Nephron progenitor cell (in vitro differentiated cells): ENCODE results near the gene ARHGAP24.

Source experiments
- DNase-seq: peaks from one replicate; pipeline ENCODE4 v3.0.0; 2021
- H3K27ac Mint-ChIP-seq: 2 replicates; pipeline ENCODE4 v1.8.0; 2021; ENCODE audit warnings: mild to moderate bottlenecking, moderate library complexity, mixed read lengths
- H3K27me3 Mint-ChIP-seq: 2 replicates; pipeline ENCODE4 v1.8.0; 2021; ENCODE audit warnings: mild to moderate bottlenecking, low read depth, mixed read lengths; ENCODE audit not compliant: poor library complexity
- H3K36me3 Mint-ChIP-seq: 2 replicates; pipeline ENCODE4 v1.8.0; 2021; ENCODE audit warnings: low read depth, mixed read lengths
- H3K4me1 Mint-ChIP-seq: 2 replicates; pipeline ENCODE4 v1.8.0; 2021; ENCODE audit warnings: mixed read lengths
- H3K4me3 Mint-ChIP-seq: 2 replicates; pipeline ENCODE4 v1.8.0; 2021; ENCODE audit warnings: mild to moderate bottlenecking, moderate library complexity, mixed read lengths
- H3K9me3 Mint-ChIP-seq: 2 replicates; pipeline ENCODE4 v1.8.0; 2021; ENCODE audit warnings: mild to moderate bottlenecking, moderate library complexity, mixed read lengths
- CTCF ChIP-seq: fragments of 200-600 bp; sonication (generic); IDR thresholded peaks from 2 replicates; pipeline ENCODE4 v1.5.0; 2021; ENCODE audit warnings: antibody characterized with exemption

Gene ARHGAP24

GRCh38 chr4:85534120-85534519, 59.2 kb downstream of the ARHGAP24 start:
- Mint-ChIP-seq H3K4me3 (no peak overlapping the region), H3K27ac (peak overlapping the region; percentile 5), H3K4me1 (no peaks in the 10 kb centered on the region), H3K27me3 (no peaks in the 10 kb centered on the region), H3K36me3 (no peaks in the 10 kb centered on the region), H3K9me3 (no peaks in the 10 kb centered on the region)
- TF ChIP-seq CTCF, result no peak
- no peak for DNase-seq

DNA sequence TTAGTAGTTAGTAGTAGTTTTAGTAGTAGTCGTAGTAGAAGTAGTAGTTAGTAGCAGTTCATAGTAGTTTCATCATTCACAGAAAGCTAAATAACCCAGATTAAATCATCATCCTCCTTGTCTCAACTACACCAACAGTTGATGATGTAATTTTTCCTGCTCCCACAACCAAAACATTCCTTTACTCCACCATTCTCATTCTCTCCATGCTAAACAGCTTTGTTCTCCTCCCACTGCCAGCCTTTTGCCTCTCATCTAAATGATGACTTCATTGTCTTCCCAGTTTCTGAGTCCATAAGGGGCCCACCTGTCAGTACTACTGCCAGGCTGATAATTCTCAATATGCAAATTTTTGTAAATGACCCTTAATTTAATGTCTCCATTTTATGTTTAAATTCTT, 68.9 kb downstream of the ARHGAP24 start:
- Mint-ChIP-seq H3K27me3 (no peaks in the 10 kb centered on the region), H3K4me3 (no peak overlapping the region), H3K9me3 (no peaks in the 10 kb centered on the region), H3K4me1 (no peaks in the 10 kb centered on the region), H3K36me3 (no peaks in the 10 kb centered on the region), H3K27ac (no peak overlapping the region)
- no peak for DNase-seq
- no peak for TF ChIP-seq CTCF

DNA sequence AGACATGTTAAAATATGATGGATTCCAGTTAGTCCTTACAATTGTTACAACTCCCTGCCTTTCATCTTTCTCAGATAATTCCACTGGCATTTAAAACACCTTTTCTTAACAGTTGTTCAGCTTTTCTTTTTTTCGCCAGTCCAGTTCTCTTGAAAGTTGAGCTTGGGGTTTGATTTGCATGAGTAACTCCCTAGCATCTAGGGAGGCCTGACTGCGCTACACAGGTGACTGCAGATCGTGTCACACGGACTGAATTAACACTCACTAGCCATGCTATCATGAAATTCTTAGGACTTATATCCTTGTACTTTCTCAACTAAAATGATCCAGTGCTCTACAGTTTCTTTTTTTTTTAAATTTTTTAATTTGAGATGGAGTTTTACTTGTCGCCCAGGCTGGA, 69.8 kb downstream of the ARHGAP24 start:
- no peaks in the 10 kb centered on the region for H3K9me3 Mint-ChIP-seq
- DNase-seq, result no peak
- H3K4me1 Mint-ChIP-seq, result no peaks in the 10 kb centered on the region
- no peak overlapping the region for H3K4me3 Mint-ChIP-seq
- H3K27me3 Mint-ChIP-seq, result no peaks in the 10 kb centered on the region
- no peak overlapping the region for H3K27ac Mint-ChIP-seq
- no peaks in the 10 kb centered on the region for H3K36me3 Mint-ChIP-seq
- TF ChIP-seq CTCF, result no peak

DNA sequence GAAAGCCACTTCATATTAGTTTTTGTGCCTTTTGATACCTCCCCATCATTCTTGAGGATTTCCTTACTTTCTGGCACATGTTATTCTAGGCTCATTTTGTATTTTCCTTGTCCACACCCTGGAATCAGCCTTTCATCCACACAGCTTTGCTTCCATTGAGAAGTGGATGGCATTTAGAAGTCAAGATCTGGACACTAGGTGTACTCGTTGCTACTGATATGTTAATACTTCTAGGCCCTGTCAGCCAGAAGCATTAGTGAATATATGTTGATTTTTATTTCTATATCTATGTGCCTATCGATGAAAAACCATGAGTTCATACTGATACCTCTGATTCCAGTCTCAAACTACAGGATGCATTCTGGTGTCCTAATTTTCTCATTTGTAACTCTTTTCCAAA, 73.2 kb downstream of the ARHGAP24 start:
- no peak for TF ChIP-seq CTCF
- Mint-ChIP-seq H3K27ac (no peak overlapping the region), H3K4me1 (no peaks in the 10 kb centered on the region), H3K27me3 (no peaks in the 10 kb centered on the region), H3K9me3 (peaks cover 16% of the 10 kb centered on the region), H3K36me3 (no peaks in the 10 kb centered on the region), H3K4me3 (no peak overlapping the region)
- DNase-seq, result no peak

- peaks cover 21% of the 10 kb centered on the region for H3K9me3 Mint-ChIP-seq
- TF ChIP-seq CTCF, result no peak
- no peaks in the 10 kb centered on the region for H3K36me3 Mint-ChIP-seq
- no peak overlapping the region for H3K4me3 Mint-ChIP-seq
- DNase-seq, result no peak
- no peak overlapping the region for H3K27ac Mint-ChIP-seq
- no peaks in the 10 kb centered on the region for H3K4me1 Mint-ChIP-seq
- no peaks in the 10 kb centered on the region for H3K27me3 Mint-ChIP-seq
Measured at GRCh38 chr4:85548841-85549240, 73.9 kb downstream of the ARHGAP24 start.

DNA sequence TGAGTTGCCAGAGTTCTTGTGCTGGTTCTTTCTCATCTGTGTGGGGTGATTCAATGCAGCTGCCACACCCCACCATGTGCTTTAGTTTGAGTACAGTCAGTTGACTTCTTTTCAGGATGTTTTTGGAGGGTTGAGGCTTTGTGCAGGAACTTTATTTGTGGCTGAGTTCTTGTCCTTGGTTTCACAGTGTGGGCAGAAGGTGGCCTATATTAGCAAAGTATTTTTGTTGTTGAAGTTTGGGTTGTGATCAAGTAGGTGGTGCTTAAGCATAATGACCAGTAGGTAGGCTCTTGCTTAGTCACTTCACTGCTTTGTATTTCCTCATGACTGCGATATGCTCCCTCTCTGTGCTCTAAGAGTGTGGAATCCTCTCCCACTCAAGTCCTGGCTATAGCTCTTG, 80.3 kb downstream of the ARHGAP24 start:
- no peak for TF ChIP-seq CTCF
- Mint-ChIP-seq H3K27me3 (no peaks in the 10 kb centered on the region), H3K4me3 (no peak overlapping the region), H3K27ac (no peak overlapping the region), H3K36me3 (no peaks in the 10 kb centered on the region), H3K4me1 (no peaks in the 10 kb centered on the region), H3K9me3 (peaks cover 31% of the 10 kb centered on the region)
- no peak for DNase-seq
